K562 (cell line): ENCODE data around the gene FUT8. TPM values are rescaled to one million over a fixed set of nuclear protein-coding genes. Genes with fewer than 3 reads are reported as not detected.

ENCODE experiments used
- GATAD2A ChIP-seq: fragments of 450-650 bp; IDR thresholded peaks from 2 replicates; pipeline ENCODE4 v1.6.1; 2017
- POLR3G ChIP-seq: IDR thresholded peaks from 2 replicates; pipeline ENCODE4 v1.6.1; 2011; ENCODE audit not compliant: insufficient read length, insufficient replicate concordance; ENCODE audit errors: extremely low read depth
- polyA plus RNA-seq, 8 experiments: library from polyadenylated mRNA; depleted of rRNA in 4 of 8; stranded (reverse) in 5 of 8; unstranded in 3 of 8; fragments of >200 nt; fragmentation: Nextera tagmentation in 2 of 8; fragmentation: Illumina TruSeq in 1 of 8; extraction: Ambion mirVana in 2 of 8; extraction: Trizol in 1 of 8; gene quantifications; 2 replicates each; pipeline versions ENCODE4 v1.2.1 to v1.2.3, GENCODE V29; 2011 to 2014; ENCODE audit warnings: inconsistent platforms in 1 of 8, missing spikeins in 1 of 8
- total RNA-seq, 7 experiments: library from RNA; depleted of rRNA in 6 of 7; stranded (reverse); fragments of >200 nt in 6 of 7; fragmentation: Illumina TruSeq in 2 of 7; extraction: Trizol in 2 of 7; gene quantifications; 2 replicates each; pipeline versions ENCODE4 v1.2.1 to v1.2.3, GENCODE V29; 2011 to 2021; ENCODE audit warnings: low replicate concordance in 1 of 7
- TF ChIP-seq, protein P1 (sequence below), 2 experiments: fragments of 450-650 bp; formaldehyde crosslinking in 1 of 2; IDR thresholded peaks; 2 replicates each; pipeline versions ENCODE4 v1.4.0 to v1.6.1; 2014 to 2020; ENCODE audit warnings: mild to moderate bottlenecking in 2 of 2, borderline replicate concordance in 1 of 2, low read depth in 1 of 2
- TF ChIP-seq, protein P2 (sequence below): IDR thresholded peaks from 3 replicates; pipeline ENCODE4 v1.6.1; 2011; ENCODE audit warnings: borderline replicate concordance, mild to moderate bottlenecking; ENCODE audit not compliant: insufficient read length, insufficient read depth
- TF ChIP-seq, protein P3 (sequence below): fragments of 450-650 bp; IDR thresholded peaks from 2 replicates; pipeline ENCODE4 v1.6.1; 2016

Gene FUT8
- total and polyA plus RNA-seq, 9 of the 15 experiments (the other 6 are each of a cell fraction or from before 2014, with no cell fraction given) = 4.1 to 15.2 (median 7.8) TPM

DNA sequence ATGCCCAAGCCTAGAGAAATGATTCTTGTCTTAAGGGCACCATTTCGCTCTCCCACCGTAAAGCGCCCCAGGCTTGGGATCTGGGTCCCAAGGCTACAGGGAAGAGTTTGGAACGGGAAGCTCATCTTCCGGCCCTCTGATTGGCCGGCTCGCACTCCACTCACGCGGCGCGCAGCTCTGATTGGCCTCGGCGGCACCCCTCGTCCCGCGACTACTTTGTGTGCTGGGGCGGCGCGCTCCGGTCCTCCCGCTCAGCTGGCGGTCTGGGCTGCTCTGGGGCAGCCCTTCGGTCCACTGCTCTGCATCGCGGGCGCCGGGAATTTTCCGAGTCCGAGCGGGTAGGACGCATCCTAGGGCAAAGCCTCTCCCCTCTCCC is 886 bp upstream of the FUT8 start (continued):
- TF ChIP-seq, protein P1, sequence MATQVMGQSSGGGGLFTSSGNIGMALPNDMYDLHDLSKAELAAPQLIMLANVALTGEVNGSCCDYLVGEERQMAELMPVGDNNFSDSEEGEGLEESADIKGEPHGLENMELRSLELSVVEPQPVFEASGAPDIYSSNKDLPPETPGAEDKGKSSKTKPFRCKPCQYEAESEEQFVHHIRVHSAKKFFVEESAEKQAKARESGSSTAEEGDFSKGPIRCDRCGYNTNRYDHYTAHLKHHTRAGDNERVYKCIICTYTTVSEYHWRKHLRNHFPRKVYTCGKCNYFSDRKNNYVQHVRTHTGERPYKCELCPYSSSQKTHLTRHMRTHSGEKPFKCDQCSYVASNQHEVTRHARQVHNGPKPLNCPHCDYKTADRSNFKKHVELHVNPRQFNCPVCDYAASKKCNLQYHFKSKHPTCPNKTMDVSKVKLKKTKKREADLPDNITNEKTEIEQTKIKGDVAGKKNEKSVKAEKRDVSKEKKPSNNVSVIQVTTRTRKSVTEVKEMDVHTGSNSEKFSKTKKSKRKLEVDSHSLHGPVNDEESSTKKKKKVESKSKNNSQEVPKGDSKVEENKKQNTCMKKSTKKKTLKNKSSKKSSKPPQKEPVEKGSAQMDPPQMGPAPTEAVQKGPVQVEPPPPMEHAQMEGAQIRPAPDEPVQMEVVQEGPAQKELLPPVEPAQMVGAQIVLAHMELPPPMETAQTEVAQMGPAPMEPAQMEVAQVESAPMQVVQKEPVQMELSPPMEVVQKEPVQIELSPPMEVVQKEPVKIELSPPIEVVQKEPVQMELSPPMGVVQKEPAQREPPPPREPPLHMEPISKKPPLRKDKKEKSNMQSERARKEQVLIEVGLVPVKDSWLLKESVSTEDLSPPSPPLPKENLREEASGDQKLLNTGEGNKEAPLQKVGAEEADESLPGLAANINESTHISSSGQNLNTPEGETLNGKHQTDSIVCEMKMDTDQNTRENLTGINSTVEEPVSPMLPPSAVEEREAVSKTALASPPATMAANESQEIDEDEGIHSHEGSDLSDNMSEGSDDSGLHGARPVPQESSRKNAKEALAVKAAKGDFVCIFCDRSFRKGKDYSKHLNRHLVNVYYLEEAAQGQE (IDR thresholded peaks at IDR 0.05; ENCODE audit: borderline replicate concordance) = peak; percentile 19; the same call in 1 of the 2 replicates
- TF ChIP-seq, protein P1 (CRISPR knock-in tag; IDR thresholded peaks at IDR 0.05; ENCODE audit: low read depth) = no peak
- TF ChIP-seq, protein P2, sequence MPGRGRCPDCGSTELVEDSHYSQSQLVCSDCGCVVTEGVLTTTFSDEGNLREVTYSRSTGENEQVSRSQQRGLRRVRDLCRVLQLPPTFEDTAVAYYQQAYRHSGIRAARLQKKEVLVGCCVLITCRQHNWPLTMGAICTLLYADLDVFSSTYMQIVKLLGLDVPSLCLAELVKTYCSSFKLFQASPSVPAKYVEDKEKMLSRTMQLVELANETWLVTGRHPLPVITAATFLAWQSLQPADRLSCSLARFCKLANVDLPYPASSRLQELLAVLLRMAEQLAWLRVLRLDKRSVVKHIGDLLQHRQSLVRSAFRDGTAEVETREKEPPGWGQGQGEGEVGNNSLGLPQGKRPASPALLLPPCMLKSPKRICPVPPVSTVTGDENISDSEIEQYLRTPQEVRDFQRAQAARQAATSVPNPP = no peak
- no peak for TF ChIP-seq POLR3G
- TF ChIP-seq, protein P3, sequence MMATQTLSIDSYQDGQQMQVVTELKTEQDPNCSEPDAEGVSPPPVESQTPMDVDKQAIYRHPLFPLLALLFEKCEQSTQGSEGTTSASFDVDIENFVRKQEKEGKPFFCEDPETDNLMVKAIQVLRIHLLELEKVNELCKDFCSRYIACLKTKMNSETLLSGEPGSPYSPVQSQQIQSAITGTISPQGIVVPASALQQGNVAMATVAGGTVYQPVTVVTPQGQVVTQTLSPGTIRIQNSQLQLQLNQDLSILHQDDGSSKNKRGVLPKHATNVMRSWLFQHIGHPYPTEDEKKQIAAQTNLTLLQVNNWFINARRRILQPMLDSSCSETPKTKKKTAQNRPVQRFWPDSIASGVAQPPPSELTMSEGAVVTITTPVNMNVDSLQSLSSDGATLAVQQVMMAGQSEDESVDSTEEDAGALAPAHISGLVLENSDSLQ = peak; percentile 97
- TF ChIP-seq GATAD2A = no peak
